Stimulated activated CD8-positive, alpha-beta memory T cell treated with anti-CD3 and anti-CD28 coated beads, Interleukin-2, amount 100 ng/mL, for 1 hour (primary cell): ENCODE data around the gene PIGH.
"Not testable (repeated sequence)": the region's sequence is repeated elsewhere in the genome, so short reads cannot be mapped to it uniquely, and the experiment has no call there.

Experiments
- DNase-seq, 2 donors: peaks; one replicate each; pipeline ENCODE4 v3.0.0-alpha.2; 2020; ENCODE audit warnings: low read depth in 2 of 2

Gene PIGH

DNA sequence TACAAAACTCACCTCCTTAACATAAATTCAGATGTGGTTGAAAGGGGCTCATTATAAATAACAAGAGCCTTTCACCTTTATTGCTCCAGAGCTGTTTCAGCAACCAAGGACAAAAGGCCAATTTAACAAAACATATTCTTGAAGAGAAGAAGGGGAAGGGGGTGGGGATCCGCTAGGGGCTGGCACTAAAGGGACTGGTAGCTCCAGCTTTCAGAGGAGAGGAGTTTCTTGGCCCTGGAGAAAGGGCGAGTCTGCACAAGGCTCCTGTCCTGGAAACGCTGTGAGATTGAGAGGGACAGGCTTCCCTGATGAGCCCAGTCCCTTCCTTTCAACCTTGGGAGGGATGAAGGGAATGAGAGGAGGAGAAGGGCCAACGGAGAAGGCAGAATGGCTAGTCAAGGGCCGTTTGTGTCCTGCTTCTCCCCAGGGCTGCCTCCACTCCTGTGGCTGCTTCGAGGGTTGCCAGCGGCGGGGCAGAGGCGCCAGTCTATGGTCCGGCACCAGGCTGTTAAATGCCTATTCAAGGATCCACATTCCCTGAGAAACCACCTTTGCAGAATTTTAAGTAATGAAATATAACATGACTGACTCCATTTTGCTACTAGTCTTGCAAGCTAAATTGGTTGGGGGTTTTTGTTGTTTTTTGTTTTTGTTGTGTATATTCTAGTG is 9.7 kb upstream of the PIGH start:
- no peak for DNase-seq

DNA sequence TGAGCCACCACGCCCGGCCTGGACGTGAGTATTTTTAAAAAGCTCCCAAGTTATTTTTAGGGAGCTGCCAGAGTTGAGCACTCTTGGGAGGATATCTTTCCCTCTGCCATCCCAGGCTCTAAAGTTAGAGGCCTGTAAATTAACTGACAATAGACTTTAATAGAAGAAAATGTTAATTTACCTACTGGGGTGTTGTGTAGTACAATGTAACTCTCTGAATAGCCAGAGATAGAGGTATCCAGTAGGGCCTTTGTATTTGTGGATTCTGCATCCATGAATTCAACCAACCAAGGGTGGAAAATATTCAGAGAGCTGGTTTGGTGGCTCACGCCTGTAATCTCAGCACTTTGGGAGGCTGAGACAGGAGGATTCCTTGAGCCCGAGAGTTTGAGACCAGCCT is 7.6 kb upstream of the PIGH start:
- DNase-seq: no peak

DNA sequence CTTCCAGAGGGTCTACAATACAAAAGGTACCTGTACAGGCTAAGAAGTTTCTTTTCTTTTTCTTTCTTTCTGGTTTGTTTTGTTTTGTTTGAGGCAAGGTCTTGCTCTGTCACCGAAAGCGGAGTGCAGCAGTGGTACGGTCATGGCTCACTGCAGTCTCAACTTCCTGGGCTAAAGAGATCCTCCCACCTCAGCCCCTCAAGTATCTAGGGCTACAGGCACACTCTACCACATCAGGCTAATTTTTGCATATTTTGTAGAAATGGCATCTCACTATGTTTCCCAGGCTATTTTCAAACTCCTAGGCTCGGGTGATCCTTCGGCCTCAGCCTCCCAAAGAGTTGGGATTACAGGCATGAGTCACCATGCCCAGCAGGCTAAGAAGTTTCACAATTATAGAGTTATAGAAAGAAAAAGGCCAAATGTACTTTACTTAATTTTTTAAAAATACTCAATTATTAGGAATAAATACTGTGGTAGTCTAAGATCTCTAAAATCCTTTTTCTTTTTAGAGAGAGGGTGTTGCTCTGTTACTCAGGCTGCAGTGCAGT is 3.0 kb upstream of the PIGH start:
- no peak for DNase-seq

DNA sequence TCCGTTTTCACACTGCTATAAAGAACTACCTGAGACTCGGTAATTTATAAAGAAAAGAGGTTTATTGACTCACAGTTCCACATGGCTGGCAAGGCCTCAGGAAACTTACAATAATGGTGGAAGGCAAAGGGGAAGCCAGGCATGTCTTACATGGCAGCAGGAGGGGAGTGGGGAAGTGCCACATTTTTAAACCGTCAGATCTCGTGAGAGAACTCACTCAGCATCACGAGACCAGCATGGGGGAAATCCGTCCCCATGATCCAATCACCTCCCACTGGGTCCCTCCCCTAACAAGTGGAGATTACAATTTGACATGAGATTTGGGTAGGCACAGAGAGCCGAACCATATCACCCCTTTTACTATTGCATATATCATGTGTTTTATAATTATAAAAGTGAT is 2.0 kb upstream of the PIGH start:
- no peak for DNase-seq

DNA sequence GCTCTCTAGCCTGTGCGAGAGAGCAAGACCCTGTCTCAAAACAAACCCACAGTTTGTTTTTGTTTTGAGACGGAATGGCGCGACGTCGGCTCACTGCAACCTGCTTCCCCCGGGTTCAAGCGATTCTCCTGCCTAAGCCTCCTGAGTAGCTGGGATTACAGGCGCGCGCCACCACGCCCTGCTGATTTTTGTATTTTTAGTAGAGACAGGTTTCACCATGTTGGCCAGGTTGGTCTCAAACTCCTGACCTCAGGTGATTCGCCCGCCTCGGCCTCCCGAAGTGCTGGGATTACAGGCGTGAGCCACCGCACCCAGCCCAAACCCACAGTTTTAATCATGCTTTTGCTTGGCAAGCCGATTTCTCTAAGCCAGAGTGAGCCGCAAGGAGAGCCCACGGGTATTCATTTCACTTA is 500 bp upstream of the PIGH start:
- DNase-seq: not testable (repeated sequence)

DNA sequence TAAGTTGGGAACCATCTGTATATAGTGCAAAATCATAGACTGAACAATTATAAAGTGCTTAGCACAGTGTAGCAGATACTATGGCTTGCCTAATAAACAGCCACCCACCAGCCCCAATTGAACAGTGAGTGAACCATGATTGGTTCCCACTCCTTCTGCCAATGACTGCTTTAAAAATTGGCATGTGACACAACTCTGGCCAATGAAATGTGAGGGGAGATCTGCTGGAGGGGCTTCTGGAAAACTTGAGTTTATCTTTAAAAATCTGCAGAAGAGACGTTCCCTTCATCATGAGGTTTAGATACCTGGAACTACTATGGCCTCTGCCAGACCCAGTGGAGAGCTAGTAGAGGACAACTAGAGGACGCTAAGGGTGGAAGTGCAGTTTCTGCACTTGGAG is 4.7 kb downstream of the PIGH start:
- no peak for DNase-seq

DNA sequence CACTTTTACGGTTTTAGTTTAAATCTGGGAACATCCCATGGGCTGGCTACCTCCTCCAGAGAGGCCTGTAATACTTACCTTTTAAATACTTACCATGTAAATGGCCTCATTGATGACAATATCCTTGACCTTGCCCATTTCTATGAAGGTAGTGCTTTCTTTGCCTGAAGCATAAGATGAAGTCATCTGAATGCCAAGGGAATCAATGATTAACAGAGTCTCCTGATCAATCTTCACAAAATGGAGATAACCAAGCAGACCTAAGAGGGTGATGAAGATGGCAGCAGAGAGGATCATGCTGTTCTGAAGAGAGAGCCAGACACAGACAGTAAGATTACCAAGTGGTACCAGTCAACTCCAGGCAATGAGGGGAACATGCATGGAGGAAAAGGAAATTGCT is 6.4 kb downstream of the PIGH start:
- DNase-seq: not testable (repeated sequence)

DNA sequence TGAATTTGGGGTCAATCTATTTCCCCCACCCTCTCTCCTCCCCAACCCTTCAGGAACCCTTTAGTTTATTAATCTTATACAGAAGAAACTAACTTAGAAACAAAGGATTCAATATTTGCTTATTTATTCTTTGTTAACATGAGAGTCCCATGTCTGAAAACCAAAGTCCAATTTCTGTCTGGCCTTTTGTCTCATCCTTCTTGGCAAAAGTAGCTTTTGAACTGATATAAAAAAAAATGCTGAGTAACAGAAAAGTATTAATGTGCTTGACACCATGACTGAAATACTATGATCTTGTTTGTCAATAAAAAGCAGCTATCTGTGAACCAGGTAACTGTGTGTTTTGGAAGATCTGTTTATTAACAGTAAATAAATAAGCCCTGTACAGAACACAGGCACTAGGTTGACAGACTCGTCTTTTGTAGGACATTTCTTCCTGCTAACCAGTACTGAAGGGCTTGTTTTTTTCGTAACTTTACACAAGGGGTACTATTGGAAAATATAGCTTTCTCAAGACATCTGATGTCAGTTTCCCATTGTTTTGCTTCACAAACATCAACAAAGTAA is 10.8 kb downstream of the PIGH start:
- DNase-seq: no peak

DNA sequence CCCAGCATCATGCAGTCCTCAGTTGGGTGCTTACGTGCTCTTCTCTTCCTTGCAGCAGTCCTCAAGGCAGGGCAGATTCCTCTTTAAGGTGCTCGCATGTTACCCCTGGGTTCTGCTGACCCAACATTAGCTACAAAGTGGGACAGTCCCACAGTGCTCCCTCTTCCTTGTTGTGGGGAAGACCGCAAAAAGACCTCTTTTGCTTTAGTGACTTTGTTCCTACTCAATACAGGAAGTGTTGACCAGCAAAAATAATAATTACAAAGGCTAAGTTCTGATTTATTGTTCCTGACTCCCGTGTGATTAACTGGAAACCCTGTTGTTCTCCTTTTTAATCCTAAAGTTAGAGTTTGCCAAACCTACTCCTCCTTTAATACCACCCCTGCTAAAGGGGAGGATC is 13.7 kb downstream of the PIGH start:
- no peak for DNase-seq

DNA sequence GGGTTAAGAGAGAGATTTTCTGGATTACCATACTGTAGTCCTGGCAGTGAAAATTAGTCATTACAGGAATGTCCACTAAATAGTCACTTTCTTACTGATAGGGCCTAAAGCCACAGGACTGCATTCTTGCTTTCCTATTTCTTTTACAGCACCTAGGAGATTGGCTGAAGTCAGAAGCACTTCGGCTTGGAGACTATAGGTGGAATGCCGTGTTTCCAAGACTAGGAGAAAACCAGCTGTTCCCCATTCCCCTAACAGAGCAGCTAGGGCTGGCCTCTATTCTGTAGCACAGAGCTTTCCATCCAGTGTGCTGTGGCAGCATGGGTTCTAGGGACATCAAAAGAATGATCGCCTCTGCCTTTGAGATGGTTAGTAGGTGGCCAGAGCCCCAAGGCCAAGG is 15.1 kb downstream of the PIGH start:
- DNase-seq: no peak

DNA sequence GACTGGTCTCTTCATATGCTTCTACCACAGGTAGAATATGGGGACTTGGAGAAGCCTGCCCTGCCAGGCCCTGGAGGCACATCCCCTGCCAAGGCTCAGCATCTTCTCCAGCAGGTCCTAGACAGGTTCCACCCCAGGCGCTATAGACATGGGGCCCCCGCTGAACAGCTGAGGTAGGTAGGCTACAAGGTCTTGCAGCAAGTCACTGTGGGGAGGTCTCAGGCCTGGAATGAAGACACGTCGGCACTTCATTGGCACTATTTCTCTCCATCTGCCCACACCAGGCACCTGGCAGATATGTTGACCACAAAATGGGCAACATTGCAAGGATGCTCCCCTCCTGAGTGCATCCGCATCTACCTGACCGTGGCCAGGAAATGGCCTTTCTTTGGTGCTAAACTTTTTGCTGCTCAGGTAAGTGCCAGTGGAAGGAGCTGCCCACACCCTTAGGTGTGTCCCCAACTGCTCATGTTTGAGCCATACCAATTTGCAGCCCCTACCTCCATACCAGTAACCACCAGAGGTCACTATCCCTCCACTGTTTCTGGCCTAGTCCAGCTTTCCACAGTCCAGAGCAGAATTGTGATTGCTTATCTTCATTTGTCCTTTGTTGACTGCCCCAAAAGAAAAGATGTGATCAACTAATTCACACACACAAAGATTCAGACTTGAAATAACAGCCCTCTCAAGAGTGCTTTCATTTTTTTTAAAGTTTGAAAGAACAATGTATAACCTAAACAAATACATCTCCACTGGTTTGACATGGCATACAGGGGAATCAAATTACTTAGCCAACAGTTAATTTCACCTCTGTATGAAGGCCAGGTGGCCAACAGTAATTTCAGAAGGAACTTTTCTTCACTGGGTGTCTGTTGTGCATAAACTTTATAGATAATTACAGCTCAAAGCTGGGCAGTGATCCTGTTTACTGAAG is 16.1 kb downstream of the PIGH start:
- DNase-seq: no peak

DNA sequence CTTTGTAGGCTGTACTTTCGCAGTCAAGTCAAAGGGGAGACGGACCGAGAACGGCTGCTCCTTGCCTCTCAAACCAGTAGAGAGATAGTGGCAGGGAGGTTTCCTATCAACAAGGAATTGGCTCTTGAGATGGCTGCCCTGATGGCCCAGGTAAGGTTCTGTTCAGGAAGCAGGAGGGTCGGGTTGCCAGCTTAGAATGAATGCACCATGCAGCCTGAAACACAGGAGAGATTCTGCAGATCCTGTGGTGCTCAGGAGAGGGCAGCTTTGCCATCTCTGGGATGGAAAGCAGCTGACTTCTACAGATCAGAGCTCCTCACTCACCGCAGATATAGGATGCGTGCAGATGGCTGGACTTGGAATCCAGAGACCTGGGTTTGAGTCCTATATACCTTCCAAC is 18.0 kb downstream of the PIGH start:
- DNase-seq: no peak

DNA sequence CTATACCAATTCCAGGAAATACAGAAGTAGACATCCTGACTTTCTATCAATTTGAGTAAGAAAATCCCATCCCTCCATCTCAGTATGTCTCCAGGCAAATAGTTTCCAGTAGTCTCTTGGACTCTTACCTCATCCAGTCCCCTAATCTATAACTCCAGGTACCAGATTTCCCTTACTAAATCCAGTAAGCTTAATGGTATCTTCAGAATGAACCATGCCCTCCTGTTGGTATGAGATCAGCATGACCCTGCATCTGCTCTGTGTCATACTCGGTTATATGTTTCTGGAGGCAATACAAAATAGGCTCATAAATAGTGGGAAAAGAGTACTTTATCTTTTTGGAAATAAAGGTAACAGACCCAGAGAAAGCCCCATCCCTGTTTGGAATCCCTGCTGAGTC is 18.4 kb downstream of the PIGH start:
- DNase-seq: no peak

DNA sequence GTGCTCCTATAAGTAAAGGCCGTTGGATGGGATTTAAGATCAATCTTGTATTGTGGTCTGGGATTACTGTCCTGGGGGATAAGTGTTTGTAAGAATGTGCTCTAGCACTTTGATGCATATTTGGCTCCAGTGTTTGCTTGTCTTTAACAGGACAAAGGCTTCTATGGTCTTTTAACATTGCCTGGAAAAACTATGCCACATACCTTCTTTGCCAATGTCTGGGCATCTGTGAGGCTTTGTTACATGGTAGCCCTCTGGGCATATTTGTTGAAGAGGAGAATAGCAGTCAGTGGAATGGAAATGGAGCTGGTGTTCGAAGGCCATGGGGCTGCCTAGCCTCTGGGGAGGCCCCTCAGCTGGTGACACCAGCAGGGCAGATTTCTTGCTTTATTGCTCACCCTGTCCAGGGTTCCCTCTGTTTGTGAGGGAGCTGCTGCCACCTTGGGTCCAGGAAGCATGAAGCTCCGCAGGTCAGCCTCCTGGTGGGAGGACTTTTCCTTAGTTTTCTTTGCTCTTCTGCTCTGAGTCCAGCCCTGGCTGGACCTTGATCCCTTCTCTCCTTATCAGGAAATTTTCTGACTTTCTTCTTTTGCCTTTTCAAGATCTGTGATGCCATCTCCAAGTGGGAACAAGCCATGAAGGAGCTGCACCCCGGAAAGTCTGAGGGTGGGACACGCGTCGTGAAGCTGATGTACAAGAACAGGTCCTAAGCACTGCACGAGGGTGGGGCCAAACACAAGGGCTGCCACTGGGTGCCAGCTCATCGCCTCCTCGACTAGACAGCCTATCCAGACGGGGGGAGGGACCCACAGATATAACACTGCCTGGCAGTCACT is 19.5 kb downstream of the PIGH start:
- DNase-seq: no peak

DNA sequence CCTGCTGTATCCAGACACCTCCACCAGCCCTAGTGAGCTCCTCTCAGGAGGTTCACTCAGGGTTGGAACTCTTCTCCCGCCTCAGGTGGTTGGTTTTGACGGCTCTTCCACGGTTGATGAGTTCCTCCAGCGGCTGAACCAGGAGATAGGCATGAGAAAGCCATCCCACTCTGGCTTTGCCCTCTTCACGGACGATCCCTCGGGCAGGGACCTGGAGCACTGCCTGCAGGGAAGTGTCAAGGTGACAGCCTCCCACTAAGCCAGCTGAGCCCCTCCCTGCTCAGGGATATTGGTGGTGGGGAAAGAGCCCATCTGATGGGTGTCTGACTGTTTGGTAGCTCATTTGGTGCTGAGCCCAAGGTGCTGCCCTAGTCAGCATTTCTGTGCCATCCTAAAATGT is 20.4 kb downstream of the PIGH start:
- no peak for DNase-seq

DNA sequence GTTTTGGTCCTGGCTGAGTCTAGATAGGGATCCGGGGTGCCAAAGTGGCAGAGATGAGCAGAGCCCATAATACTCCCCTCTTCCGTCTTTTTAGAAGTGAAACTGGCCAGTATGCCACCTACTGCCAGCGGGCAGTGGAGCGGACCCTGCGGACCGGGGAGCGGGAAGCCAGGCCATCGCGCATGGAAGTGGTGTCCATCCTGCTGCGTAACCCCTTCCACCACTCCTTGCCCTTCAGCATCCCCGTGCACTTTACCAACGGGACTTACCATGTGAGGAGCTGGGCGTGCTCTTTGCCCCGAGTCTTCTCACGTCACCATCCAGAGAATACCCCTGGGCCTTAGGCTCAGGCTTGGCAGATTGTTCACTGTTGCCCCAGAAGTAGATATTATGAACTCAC is 21.0 kb downstream of the PIGH start:
- DNase-seq: no peak

DNA sequence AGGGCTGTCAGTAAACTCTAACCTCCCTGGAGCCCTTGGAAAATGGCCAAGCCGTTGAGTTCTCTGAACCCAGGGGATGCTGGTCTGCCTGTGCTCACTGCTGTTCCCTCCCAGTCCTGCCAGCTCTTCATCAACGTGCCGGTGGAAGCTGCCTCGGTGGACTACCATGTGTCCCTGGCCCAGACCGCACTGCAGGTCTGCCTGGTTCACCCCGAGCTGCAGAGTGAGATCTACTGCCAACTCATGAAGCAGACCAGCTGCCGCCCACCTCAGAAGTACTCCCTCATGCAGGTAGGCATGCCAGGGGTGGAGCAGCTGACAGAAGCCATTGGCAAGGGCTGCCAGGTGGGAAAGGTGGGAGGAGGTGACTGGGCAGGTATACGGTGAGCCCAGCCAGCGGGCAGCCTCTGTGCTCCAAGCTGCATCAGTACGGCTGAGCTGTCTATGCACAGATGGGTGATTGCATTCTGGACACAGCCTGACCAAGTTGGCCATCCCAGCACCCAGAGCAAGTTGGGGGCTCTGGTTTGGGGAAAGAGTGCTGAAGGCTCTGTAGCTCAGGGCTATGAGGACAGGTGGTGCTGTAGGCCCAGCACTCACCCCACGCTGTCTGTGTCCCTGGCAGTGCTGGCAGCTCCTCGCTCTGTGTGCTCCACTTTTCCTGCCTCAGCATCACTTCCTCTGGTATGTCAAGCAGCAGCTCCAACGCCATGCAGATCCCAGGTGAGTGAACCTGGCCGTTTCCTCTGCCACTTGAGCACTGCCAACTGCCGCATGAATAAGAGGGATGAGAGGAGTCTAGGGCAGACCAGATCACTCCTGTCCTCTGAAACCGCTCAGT is 21.9 kb downstream of the PIGH start:
- no peak for DNase-seq

DNA sequence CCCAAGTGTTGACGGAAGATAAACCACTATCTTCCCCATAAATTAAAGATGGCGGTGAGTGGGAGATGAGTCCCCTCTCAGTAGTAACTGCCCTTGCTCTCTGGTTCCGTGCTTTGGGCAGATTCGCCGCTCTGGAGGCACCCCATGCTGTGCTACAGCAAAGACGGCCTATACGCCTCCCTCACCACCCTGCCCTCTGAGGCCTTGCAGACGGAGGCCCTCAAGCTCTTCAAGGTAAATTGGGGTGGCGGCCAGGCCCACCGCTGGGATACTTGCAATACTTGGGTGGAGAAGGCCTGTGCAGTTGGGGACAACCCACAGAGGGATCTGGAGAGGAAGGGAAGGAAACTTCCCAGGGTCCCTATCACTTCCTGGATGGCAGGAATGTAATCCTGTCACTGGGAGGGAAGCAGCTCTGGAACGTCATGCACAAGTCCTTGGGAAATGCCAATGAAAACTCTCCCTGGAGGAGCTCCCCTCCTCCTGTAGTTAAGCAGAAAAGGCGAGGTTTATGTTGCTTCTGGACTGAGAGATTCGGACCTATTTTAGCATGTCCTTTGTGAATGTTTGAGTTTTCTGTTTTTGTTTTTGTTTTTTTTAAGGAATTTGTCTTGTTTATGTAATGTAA is 22.8 kb downstream of the PIGH start:
- DNase-seq: no peak

DNA sequence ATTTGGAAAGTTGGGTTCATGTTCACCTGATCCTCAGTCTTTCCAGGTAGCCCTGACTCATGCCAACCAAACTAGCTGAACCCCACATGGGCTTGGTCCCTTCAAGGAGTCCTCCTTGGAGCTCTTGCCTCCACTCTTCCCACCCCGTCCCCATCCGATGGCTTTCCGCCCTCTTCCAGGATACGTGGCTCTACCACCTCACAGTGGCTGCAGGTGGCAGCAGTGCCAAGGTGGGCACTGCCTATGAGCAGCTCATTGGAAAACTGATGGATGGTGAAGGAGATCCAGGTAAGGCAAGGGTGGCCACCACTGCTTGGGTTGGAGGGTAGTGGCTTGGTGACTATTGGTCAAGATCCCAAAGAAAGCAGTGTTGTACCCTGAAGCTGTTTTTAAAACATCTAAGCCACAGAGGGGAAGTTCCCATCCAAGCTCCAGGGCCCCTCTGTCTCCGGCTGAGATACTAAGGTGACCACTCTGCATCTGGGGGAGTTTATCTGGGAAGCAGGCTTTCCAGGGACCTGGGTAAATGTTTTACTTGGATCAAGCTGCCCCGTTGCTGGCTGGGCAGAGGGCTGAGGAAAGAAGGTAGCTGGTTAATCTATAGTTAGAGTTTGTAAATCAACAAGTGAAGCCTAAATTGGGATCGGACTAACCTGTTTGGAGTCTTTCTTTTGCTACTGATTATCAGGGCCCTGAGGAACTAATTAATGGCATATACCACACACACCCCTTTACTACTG is 23.7 kb downstream of the PIGH start:
- no peak for DNase-seq

DNA sequence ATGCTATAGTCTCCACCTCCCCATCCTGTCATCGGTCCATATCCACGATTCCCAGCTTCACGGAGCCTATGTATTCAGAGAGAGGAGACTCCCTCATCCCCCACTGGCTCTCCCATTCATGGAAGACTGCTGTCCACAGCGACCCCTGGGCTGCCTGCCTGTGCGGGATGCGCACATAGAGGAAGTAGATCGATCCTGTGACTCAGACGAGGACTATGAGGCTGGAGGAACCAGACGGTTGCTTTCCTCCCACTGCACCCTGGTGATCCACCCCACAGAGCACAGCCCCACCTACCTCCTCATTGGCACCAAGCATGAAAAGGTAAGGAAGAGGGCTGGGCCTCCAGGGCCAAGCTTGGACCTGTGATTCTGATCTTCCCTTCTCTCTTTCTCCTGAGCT is 24.4 kb downstream of the PIGH start:
- no peak for DNase-seq
